Measurements from ENCODE around the gene MAGI1.

DNA sequence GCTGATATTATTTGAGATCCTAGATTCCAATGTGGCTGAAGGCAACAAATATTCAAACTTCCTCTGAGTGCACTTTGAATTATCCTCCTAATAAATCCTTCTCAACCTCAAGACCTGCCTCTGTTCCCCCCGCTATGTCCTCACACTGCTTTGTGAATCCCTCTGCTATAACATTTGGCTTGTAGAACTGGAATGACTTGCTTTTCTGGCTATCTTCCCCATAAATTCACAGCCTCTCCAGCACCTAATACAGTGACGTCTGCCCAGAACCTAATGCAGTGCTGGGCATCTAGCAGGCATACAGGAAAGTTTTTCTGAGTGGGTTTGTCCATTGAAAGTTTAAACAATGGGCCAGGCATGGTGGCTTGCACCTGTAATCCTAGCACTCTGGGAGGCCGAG is 707.0 kb downstream of the MAGI1 start:
- TF ChIP-seq, protein P1, sequence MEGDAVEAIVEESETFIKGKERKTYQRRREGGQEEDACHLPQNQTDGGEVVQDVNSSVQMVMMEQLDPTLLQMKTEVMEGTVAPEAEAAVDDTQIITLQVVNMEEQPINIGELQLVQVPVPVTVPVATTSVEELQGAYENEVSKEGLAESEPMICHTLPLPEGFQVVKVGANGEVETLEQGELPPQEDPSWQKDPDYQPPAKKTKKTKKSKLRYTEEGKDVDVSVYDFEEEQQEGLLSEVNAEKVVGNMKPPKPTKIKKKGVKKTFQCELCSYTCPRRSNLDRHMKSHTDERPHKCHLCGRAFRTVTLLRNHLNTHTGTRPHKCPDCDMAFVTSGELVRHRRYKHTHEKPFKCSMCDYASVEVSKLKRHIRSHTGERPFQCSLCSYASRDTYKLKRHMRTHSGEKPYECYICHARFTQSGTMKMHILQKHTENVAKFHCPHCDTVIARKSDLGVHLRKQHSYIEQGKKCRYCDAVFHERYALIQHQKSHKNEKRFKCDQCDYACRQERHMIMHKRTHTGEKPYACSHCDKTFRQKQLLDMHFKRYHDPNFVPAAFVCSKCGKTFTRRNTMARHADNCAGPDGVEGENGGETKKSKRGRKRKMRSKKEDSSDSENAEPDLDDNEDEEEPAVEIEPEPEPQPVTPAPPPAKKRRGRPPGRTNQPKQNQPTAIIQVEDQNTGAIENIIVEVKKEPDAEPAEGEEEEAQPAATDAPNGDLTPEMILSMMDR (IDR thresholded peaks at IDR 0.05; ENCODE audit: insufficient read depth, low read length): no peak
- no peak for TF ChIP-seq POLR2AphosphoS5 (IDR thresholded peaks at IDR 0.05; ENCODE audit: low read depth)

All from HL-60 (cell line).